K562 (cell line): Measurements from ENCODE around the gene ESD. TPM values are rescaled to one million over a fixed set of nuclear protein-coding genes. Genes with fewer than 3 reads are reported as not detected.

ENCODE experiments used
- ATAC-seq: fragments of 200-7000 bp; cut with Tn5 transposase; 3 replicates; pipeline ENCODE4 v1.9.1; 2020; ENCODE audit warnings: moderate library complexity
- BruUV-seq: library from RNA; stranded (reverse); fragments of 400-500 nt; replicated peaks from 2 replicates; lab custom pipeline; 2021; lab: Mats Ljungman, UMichigan
- CTCF ChIA-PET: fragments of 300-600 bp; formaldehyde crosslinking; extraction: SDS; loops from one replicate; lab custom pipeline; 2021; ENCODE audit warnings: low intra/inter-chr PET ratio; lab: Yijun Ruan, JAX
- POLR2A ChIA-PET: fragments of 300-600, 350-650 bp; sonication (Branson Sonifier 250); formaldehyde crosslinking; extraction: SDS; loops from one replicate; lab custom pipeline; 2021; ENCODE audit warnings: antibody characterized with exemption, inconsistent platforms; lab: Yijun Ruan, JAX
- DNase-seq, 4 experiments: peaks; one replicate each; pipeline versions ENCODE4 v3.0.0 to v3.0.0-alpha.2; 2011 to 2018; ENCODE audit warnings: low spot score in 3 of 4, mixed read lengths in 3 of 4; ENCODE audit errors: extremely low read depth in 1 of 4
- FAIRE-seq: peaks from 2 replicates; lab custom pipeline; 2011; peaks lifted over from hg19 to GRCh38; lab: Jason Lieb, UNC
- H2AFZ ChIP-seq: 2 replicates; pipeline ENCODE4 v1.6.0; 2011; ENCODE audit warnings: low read depth, low read length, control low read depth, inconsistent platforms
- H3K27ac ChIP-seq: fragments of 200-600 bp; 3 replicates; pipeline ENCODE4 v1.8.0; 2011; ENCODE audit warnings: low read depth, mild to moderate bottlenecking, control low read depth, inconsistent platforms, low read length, moderate library complexity, mixed read lengths; ENCODE audit errors: extremely low read depth
- H3K27me3 ChIP-seq, 2 experiments: fragments of 300-600 bp in 1 of 2; 2 replicates in 1 of 2; 3 replicates in 1 of 2; pipeline versions ENCODE4 v1.6.0 to v1.8.0; 2011; ENCODE audit warnings: inconsistent platforms in 2 of 2, low read length in 2 of 2, mild to moderate bottlenecking in 1 of 2, mixed read lengths in 1 of 2, moderate library complexity in 1 of 2; ENCODE audit not compliant: control insufficient read depth in 2 of 2, insufficient read depth in 2 of 2
- H3K36me3 ChIP-seq: fragments of 300-600 bp; 3 replicates; pipeline ENCODE4 v1.8.0; 2011; ENCODE audit warnings: mild to moderate bottlenecking, low read length, inconsistent platforms; ENCODE audit not compliant: control insufficient read depth, insufficient read depth
- H3K4me1 ChIP-seq, 2 experiments: fragments of 200-600 bp in 1 of 2; replicated peaks in 1 of 2; 2 replicates in 1 of 2; 3 replicates in 1 of 2; pipeline versions ENCODE4 v1.5.1 to v1.8.0; 2011; ENCODE audit warnings: inconsistent platforms in 2 of 2, low read length in 2 of 2, mild to moderate bottlenecking in 1 of 2, mixed read lengths in 1 of 2, moderate library complexity in 1 of 2; ENCODE audit not compliant: control insufficient read depth in 2 of 2, insufficient read depth in 2 of 2
- H3K4me2 ChIP-seq: 2 replicates; pipeline ENCODE4 v1.6.1; 2011; ENCODE audit warnings: low read length, control low read depth, inconsistent platforms, mixed read lengths; ENCODE audit not compliant: insufficient read depth
- H3K4me3 ChIP-seq: fragments of 200-600 bp; sonication (generic), shearing (Covaris generic); 2 replicates; pipeline ENCODE4 v1.5.1; 2016; ENCODE audit warnings: control low read depth, inconsistent platforms
- H3K79me2 ChIP-seq: fragments of 200-600 bp; 3 replicates; pipeline ENCODE4 v1.8.0; 2011; ENCODE audit warnings: low read length, inconsistent platforms; ENCODE audit not compliant: control insufficient read depth, insufficient read depth
- H3K9ac ChIP-seq, 2 experiments: 2 replicates each; pipeline versions ENCODE4 v1.6.0 to v1.6.1; 2011; ENCODE audit warnings: low read depth in 2 of 2, low read length in 2 of 2, control low read depth in 1 of 2, inconsistent platforms in 1 of 2, mild to moderate bottlenecking in 1 of 2, mixed read lengths in 1 of 2; ENCODE audit not compliant: insufficient read depth in 1 of 2
- H3K9me1 ChIP-seq: one replicate; pipeline ENCODE4 v1.6.0; 2011; ENCODE audit warnings: inconsistent platforms, mild to moderate bottlenecking, low read length, moderate library complexity; ENCODE audit not compliant: control insufficient read depth, insufficient read depth
- H3K9me3 ChIP-seq: replicated peaks from 2 replicates; pipeline ENCODE4 v1.5.1; 2011; ENCODE audit warnings: low read depth, low read length, inconsistent platforms; ENCODE audit not compliant: control insufficient read depth, insufficient read depth
- H4K20me1 ChIP-seq: replicated peaks from 2 replicates; pipeline ENCODE4 v1.6.1; 2011; ENCODE audit warnings: low read length, inconsistent platforms, mixed read lengths; ENCODE audit not compliant: control insufficient read depth, insufficient read depth
- CBFA2T2 ChIP-seq: fragments of 450-650 bp; conservative IDR thresholded peaks from 2 replicates; pipeline ENCODE4 v1.6.1; 2017; ENCODE audit warnings: mild to moderate bottlenecking
- FOSL1 ChIP-seq: fragments of 200-800 bp; sonication (Bioruptor generic); conservative IDR thresholded peaks from 2 replicates; pipeline ENCODE4 v1.6.1; 2016; ENCODE audit warnings: missing genetic modification characterization, missing compliant biosample characterization
- GABPB2 ChIP-seq: fragments of 250-450 bp; sonication (Bioruptor Pico); conservative IDR thresholded peaks from 2 replicates; pipeline ENCODE4 v1.5.1; 2021; ENCODE audit warnings: mild to moderate bottlenecking
- HDAC2 ChIP-seq: fragments of 450-650 bp; IDR thresholded peaks from 2 replicates; pipeline ENCODE4 v1.6.1; 2016; ENCODE audit warnings: mild to moderate bottlenecking
- HIVEP1 ChIP-seq: fragments of 250-450 bp; sonication (Bioruptor Pico); IDR thresholded peaks from 2 replicates; pipeline ENCODE4 v1.4.0; 2020; ENCODE audit warnings: mild to moderate bottlenecking
- KDM4B ChIP-seq, 2 experiments: fragments of 450-650 bp in 1 of 2; sonication (generic) in 1 of 2; IDR thresholded peaks; 2 replicates each; pipeline ENCODE4 v1.6.1; 2016 to 2017; ENCODE audit warnings: borderline replicate concordance in 2 of 2, antibody characterized with exemption in 1 of 2, low read depth in 1 of 2, mild to moderate bottlenecking in 1 of 2
- KDM5B ChIP-seq: fragments of 200-600 bp; sonication (generic); IDR thresholded peaks from 2 replicates; pipeline ENCODE4 v1.6.1; 2012; ENCODE audit warnings: low read depth, mild to moderate bottlenecking, moderate library complexity, low read length, control low read depth, inconsistent platforms; ENCODE audit not compliant: insufficient replicate concordance
- NR2C1 ChIP-seq, 2 experiments: fragments of 450-650 bp; IDR thresholded peaks; 2 replicates each; pipeline ENCODE4 v1.6.1; 2017; ENCODE audit warnings: mild to moderate bottlenecking in 2 of 2, antibody characterized with exemption in 1 of 2, inconsistent platforms in 1 of 2, missing compliant biosample characterization in 1 of 2, missing genetic modification characterization in 1 of 2
- NRF1 ChIP-seq, 2 experiments: fragments of 450-650 bp; IDR thresholded peaks in 1 of 2; conservative IDR thresholded peaks in 1 of 2; 2 replicates each; pipeline ENCODE4 v1.6.1; 2014; ENCODE audit warnings: mild to moderate bottlenecking in 2 of 2
- PHTF2 ChIP-seq: fragments of 250-450 bp; sonication (Bioruptor Pico); IDR thresholded peaks from 2 replicates; pipeline ENCODE4 v1.5.0; 2021; ENCODE audit warnings: mild to moderate bottlenecking
- RBM17 ChIP-seq: fragments of 200-400 bp; formaldehyde crosslinking; IDR thresholded peaks from 2 replicates; pipeline ENCODE4 v1.6.1; 2017; ENCODE audit warnings: low read depth, mild to moderate bottlenecking, low read length, borderline replicate concordance
- SMARCE1 ChIP-seq: fragments of 450-650 bp; IDR thresholded peaks from 2 replicates; pipeline ENCODE4 v1.7.1; 2016; ENCODE audit warnings: mild to moderate bottlenecking
- ZC3H11A ChIP-seq: IDR thresholded peaks from 2 replicates; pipeline ENCODE4 v1.6.1; 2012; ENCODE audit warnings: low read depth, low read length, improper control_type of control experiment
- ZNF133 ChIP-seq: fragments of 250-450 bp; sonication (Bioruptor Pico); IDR thresholded peaks from 2 replicates; pipeline ENCODE4 v1.4.0; 2020; ENCODE audit warnings: mild to moderate bottlenecking
- ZNF655 ChIP-seq: fragments of 250-450 bp; sonication (Bioruptor Pico); IDR thresholded peaks from 2 replicates; pipeline ENCODE4 v1.5.0; 2021
- WGBS: fragments of 100-300 bp; shearing (Covaris generic); methylation state at CpG from one replicate; pipeline ENCODE4 v1.1.6; 2016; ENCODE audit warnings: low coverage, mixed read lengths; ENCODE audit not compliant: insufficient coverage; ENCODE audit errors: missing lambda C conversion rate; 5-methylcytosine and 5-hydroxymethylcytosine counted together
- in situ Hi-C: fragments of 300-500 bp; cut with MboI; formaldehyde crosslinking; loops from 4 replicates; pipeline ENCODE4 v1.15.0; 2018; ENCODE audit warnings: inconsistent platforms, mixed read lengths
- intact Hi-C: fragments of 100-400 bp; cut with micrococcal nuclease; formaldehyde crosslinking; loops from 2 replicates; pipeline ENCODE4 v1.14.2; 2022
- polyA plus RNA-seq, 8 experiments: library from polyadenylated mRNA; depleted of rRNA in 4 of 8; stranded (reverse) in 5 of 8; unstranded in 3 of 8; fragments of >200 nt; fragmentation: Nextera tagmentation in 2 of 8; fragmentation: Illumina TruSeq in 1 of 8; extraction: Ambion mirVana in 2 of 8; extraction: Trizol in 1 of 8; gene quantifications; 2 replicates each; pipeline versions ENCODE4 v1.2.1 to v1.2.3, GENCODE V29; 2011 to 2014; ENCODE audit warnings: inconsistent platforms in 1 of 8, missing spikeins in 1 of 8
- total RNA-seq, 7 experiments: library from RNA; depleted of rRNA in 6 of 7; stranded (reverse); fragments of >200 nt in 6 of 7; fragmentation: Illumina TruSeq in 2 of 7; extraction: Trizol in 2 of 7; gene quantifications; 2 replicates each; pipeline versions ENCODE4 v1.2.1 to v1.2.3, GENCODE V29; 2011 to 2021; ENCODE audit warnings: low replicate concordance in 1 of 7

The ESD gene
- total and polyA plus RNA-seq, 9 of the 15 experiments (the other 6 are each of a cell fraction or from before 2014, with no cell fraction given) = 88.9 to 402 (median 232) TPM

- in situ Hi-C loops (no loop called here), intact Hi-C loops (no loop called here)
- WGBS = 63% methylated on average over 7 of the region's 7 CpGs
- H3K9me3 ChIP-seq = no peaks in the 10 kb centered on the region
- H3K4me2 ChIP-seq = no peak overlapping the region
- no peak for FAIRE-seq
- H3K9me1 ChIP-seq = no peaks in the 10 kb centered on the region
- no peak overlapping the region for H3K4me3 ChIP-seq
- H3K27me3 ChIP-seq = no peaks in the 10 kb centered on the region
- no peak overlapping the region for H2AFZ ChIP-seq
- no peak for TF ChIP-seq ZNF655
- no peak for TF ChIP-seq SMARCE1
- no peak for TF ChIP-seq PHTF2 (CRISPR knock-in tag)
- no peak for TF ChIP-seq KDM5B
- TF ChIP-seq KDM4B (IDR thresholded peaks at IDR 0.05; ENCODE audit: borderline replicate concordance in 2 of 2, low read depth in 1 of 2) = no peak
- no peak for TF ChIP-seq GABPB2 (CRISPR knock-in tag)
- TF ChIP-seq RBM17 = no peak
- no peak for TF ChIP-seq ZNF133 (CRISPR knock-in tag)
- TF ChIP-seq NRF1 (conservative IDR thresholded peaks at IDR 0.05 in 1 of 2, IDR thresholded peaks at IDR 0.05 in 1 of 2) = no peak
- no peak for TF ChIP-seq ZC3H11A
- TF ChIP-seq HIVEP1 (CRISPR knock-in tag) = no peak
- no peak for TF ChIP-seq CBFA2T2
- no peak for TF ChIP-seq NR2C1 (IDR thresholded peaks at IDR 0.05)
- no peak for TF ChIP-seq NR2C1 (tag; IDR thresholded peaks at IDR 0.05)
- TF ChIP-seq HDAC2 = no peak
- TF ChIP-seq FOSL1 (tag) = no peak
- DNase-seq = no peak
- ATAC-seq = no peak
- H3K27ac ChIP-seq = no peak overlapping the region
- CTCF ChIA-PET = no interaction called here
- POLR2A ChIA-PET = no interaction called here
- H4K20me1 ChIP-seq = no peaks in the 10 kb centered on the region
- H3K4me1 ChIP-seq = no peaks in the 10 kb centered on the region
- no TSS peak for BruUV-seq
- peaks cover 15% of the 10 kb centered on the region; the same call in 2 of the 3 replicates for H3K36me3 ChIP-seq
- no peaks in the 10 kb centered on the region for H3K79me2 ChIP-seq
- no peak overlapping the region for H3K9ac ChIP-seq
Measured at GRCh38 chr13:46751811-46752635, 44.9 kb downstream of the ESD start.
